HEK293 (cell line): Measurements from ENCODE around the gene FEM1A.
A peak's percentile ranks its signal among the peaks of the same experiment; 100 is the strongest.

Source experiments
- CTCF ChIA-PET: fragments of 350-600 bp; formaldehyde crosslinking; extraction: SDS; loops from one replicate; lab custom pipeline; 2021; ENCODE audit warnings: antibody characterized with exemption; lab: Yijun Ruan, JAX
- POLR2A ChIA-PET: fragments of 300-600 bp; formaldehyde crosslinking; extraction: SDS; loops from one replicate; lab custom pipeline; 2020; ENCODE audit warnings: antibody characterized with exemption, inconsistent platforms; lab: Yijun Ruan, JAX
- H3K27ac ChIP-seq: fragments of 200-500 bp; sonication (Bioruptor generic); 2 replicates; pipeline ENCODE4 v1.5.1; 2014; ENCODE audit warnings: low read depth, low read length, control low read depth, inconsistent platforms; ENCODE audit errors: extremely low read depth
- H3K36me3 ChIP-seq, 2 experiments: fragments of 200-500 bp in 1 of 2; sonication (Bioruptor generic) in 1 of 2; 1 replicate in 1 of 2; 2 replicates in 1 of 2; pipeline ENCODE4 v1.5.1; 2014 to 2017; ENCODE audit warnings: inconsistent platforms in 2 of 2, low read length in 2 of 2; ENCODE audit not compliant: control insufficient read depth in 2 of 2, insufficient read depth in 1 of 2
- H3K4me1 ChIP-seq: fragments of 200-500 bp; sonication (Bioruptor generic); 2 replicates; pipeline ENCODE4 v1.5.1; 2014; ENCODE audit warnings: mild to moderate bottlenecking, low read length, inconsistent platforms; ENCODE audit not compliant: control insufficient read depth, insufficient read depth
- H3K4me3 ChIP-seq: 2 replicates; pipeline ENCODE4 v1.5.1; 2011; ENCODE audit warnings: low read depth, mild to moderate bottlenecking, control low read depth, low read length, moderate library complexity
- H3K9me3 ChIP-seq: fragments of 200-500 bp; sonication (Bioruptor generic); 2 replicates; pipeline ENCODE4 v1.5.1; 2014; ENCODE audit warnings: low read depth, low read length, inconsistent platforms; ENCODE audit not compliant: control insufficient read depth, insufficient read depth
- SP3 ChIP-seq: fragments of 450-650 bp; formaldehyde crosslinking; IDR thresholded peaks from 2 replicates; pipeline ENCODE4 v1.5.1; 2016; ENCODE audit warnings: missing biosample characterization, missing genetic modification characterization
- ZBTB48 ChIP-seq: fragments of 450-650 bp; formaldehyde crosslinking; IDR thresholded peaks from 2 replicates; pipeline ENCODE4 v1.5.1; 2016; ENCODE audit warnings: missing biosample characterization, missing genetic modification characterization
- ZNF121 ChIP-seq: fragments of 450-650 bp; formaldehyde crosslinking; IDR thresholded peaks from 2 replicates; pipeline ENCODE4 v1.5.1; 2016; ENCODE audit warnings: missing biosample characterization, missing genetic modification characterization
- ZNF623 ChIP-seq: fragments of 450-650 bp; formaldehyde crosslinking; IDR thresholded peaks from 2 replicates; pipeline ENCODE4 v1.5.1; 2016; ENCODE audit warnings: missing biosample characterization, missing genetic modification characterization
- TF ChIP-seq, protein P1 (sequence below): fragments of 450-650 bp; formaldehyde crosslinking; IDR thresholded peaks from 2 replicates; pipeline ENCODE4 v1.5.1; 2017; ENCODE audit warnings: missing biosample characterization, mild to moderate bottlenecking, missing genetic modification characterization, moderate library complexity
- TF ChIP-seq, protein P2 (sequence below): fragments of 450-650 bp; formaldehyde crosslinking; IDR thresholded peaks from 2 replicates; pipeline ENCODE4 v1.5.1; 2016; ENCODE audit warnings: missing biosample characterization, missing genetic modification characterization
- TF ChIP-seq, protein P3 (sequence below): fragments of 450-650 bp; formaldehyde crosslinking; conservative IDR thresholded peaks from 2 replicates; pipeline ENCODE4 v1.5.1; 2016; ENCODE audit warnings: low read depth, missing biosample characterization, missing genetic modification characterization

The FEM1A gene

DNA sequence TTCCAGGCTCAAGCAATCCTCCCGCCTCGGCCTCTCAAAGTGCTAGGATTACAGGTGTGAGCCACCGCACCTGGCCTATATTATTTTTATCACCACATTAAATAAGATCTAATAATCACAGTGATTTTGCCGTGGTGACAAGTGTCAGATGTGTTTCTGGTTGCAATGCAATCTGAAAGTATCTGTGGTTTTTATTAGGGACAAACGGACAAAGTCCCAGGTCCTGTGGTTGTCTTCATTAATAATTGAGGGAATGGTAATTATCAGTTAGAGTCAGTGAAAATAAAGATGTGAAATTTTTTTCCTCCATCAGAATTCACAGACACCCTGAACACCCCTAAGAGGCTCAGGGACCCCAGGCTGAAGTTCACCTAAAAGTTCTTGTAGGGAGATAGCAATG lies 41.2 kb downstream of the FEM1A start:
- CTCF ChIA-PET = interaction anchor here (1.1 kb wide), 1 partner anchor 24 kb away, joined by 5 read pairs; no protein-coding TSS in a partner anchor
- H3K4me1 ChIP-seq = no peaks in the 10 kb centered on the region
- H3K4me3 ChIP-seq = no peak overlapping the region
- POLR2A ChIA-PET = no interaction called here
- H3K9me3 ChIP-seq = no peaks in the 10 kb centered on the region
- peaks cover 0 to 3% of the 10 kb centered on the region in 2 experiments; a peak in 1 of 3 replicates for H3K36me3 ChIP-seq
- TF ChIP-seq, protein P1, sequence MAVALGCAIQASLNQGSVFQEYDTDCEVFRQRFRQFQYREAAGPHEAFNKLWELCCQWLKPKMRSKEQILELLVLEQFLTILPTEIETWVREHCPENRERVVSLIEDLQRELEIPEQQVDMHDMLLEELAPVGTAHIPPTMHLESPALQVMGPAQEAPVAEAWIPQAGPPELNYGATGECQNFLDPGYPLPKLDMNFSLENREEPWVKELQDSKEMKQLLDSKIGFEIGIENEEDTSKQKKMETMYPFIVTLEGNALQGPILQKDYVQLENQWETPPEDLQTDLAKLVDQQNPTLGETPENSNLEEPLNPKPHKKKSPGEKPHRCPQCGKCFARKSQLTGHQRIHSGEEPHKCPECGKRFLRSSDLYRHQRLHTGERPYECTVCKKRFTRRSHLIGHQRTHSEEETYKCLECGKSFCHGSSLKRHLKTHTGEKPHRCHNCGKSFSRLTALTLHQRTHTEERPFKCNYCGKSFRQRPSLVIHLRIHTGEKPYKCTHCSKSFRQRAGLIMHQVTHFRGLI = no peak
- no peak overlapping the region for H3K27ac ChIP-seq

DNA sequence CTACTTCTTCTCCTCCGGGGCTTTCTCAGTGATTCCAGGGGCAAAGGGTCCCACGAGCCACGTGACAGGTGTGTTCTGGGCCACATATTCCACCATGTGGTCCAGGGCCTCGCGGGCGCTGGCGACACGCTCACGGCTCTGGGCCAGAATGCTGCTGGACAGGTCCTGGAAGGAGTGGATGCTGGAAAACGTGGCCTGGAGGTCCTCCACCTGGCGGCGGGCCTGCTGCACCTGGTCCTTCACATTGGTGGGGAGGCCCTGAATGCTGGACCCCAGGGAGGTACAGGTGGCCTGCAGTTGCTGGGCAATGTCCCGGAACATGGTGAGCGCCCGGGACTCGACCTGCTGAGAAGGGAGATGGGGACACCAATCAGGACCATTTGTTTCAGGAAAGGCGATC lies 47.7 kb downstream of the FEM1A start:
- TF ChIP-seq ZBTB48 (tag by site-specific recombination) (no peak), SP3 (no peak)
- TF ChIP-seq, protein P2, sequence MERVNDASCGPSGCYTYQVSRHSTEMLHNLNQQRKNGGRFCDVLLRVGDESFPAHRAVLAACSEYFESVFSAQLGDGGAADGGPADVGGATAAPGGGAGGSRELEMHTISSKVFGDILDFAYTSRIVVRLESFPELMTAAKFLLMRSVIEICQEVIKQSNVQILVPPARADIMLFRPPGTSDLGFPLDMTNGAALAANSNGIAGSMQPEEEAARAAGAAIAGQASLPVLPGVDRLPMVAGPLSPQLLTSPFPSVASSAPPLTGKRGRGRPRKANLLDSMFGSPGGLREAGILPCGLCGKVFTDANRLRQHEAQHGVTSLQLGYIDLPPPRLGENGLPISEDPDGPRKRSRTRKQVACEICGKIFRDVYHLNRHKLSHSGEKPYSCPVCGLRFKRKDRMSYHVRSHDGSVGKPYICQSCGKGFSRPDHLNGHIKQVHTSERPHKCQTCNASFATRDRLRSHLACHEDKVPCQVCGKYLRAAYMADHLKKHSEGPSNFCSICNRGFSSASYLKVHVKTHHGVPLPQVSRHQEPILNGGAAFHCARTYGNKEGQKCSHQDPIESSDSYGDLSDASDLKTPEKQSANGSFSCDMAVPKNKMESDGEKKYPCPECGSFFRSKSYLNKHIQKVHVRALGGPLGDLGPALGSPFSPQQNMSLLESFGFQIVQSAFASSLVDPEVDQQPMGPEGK (tag by site-specific recombination) = no peak
- no peak overlapping the region for H3K27ac ChIP-seq
- no peak overlapping the region for H3K4me3 ChIP-seq
- peaks cover 0 to 23% of the 10 kb centered on the region in 2 experiments; a peak in 2 of 3 replicates for H3K36me3 ChIP-seq
- CTCF ChIA-PET = interaction anchor here (0.6 to 2.0 kb wide), 3 partner anchors 13 to 433 kb away, joined by 3 to 10 read pairs (median 6); no protein-coding TSS in a partner anchor
- H3K9me3 ChIP-seq = no peaks in the 10 kb centered on the region
- POLR2A ChIA-PET = no interaction called here
- H3K4me1 ChIP-seq = no peaks in the 10 kb centered on the region

DNA sequence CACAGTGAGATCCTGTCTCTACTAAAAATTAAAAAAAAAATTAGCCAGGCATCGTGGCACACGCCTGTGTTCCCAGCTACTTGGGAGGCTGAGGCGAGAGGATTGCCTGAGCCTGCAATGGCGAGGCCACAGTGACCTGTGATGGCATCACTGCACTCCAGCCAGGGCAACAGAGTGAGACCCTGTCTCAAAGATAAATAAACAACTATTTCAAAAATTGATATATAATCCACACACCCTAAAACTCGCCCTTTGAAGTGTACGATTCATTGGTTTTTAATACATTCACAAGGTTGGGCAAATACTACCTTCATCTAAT lies 52.1 kb downstream of the FEM1A start:
- no peaks in the 10 kb centered on the region for H3K9me3 ChIP-seq
- H3K4me3 ChIP-seq = no peak overlapping the region
- TF ChIP-seq, protein P3, sequence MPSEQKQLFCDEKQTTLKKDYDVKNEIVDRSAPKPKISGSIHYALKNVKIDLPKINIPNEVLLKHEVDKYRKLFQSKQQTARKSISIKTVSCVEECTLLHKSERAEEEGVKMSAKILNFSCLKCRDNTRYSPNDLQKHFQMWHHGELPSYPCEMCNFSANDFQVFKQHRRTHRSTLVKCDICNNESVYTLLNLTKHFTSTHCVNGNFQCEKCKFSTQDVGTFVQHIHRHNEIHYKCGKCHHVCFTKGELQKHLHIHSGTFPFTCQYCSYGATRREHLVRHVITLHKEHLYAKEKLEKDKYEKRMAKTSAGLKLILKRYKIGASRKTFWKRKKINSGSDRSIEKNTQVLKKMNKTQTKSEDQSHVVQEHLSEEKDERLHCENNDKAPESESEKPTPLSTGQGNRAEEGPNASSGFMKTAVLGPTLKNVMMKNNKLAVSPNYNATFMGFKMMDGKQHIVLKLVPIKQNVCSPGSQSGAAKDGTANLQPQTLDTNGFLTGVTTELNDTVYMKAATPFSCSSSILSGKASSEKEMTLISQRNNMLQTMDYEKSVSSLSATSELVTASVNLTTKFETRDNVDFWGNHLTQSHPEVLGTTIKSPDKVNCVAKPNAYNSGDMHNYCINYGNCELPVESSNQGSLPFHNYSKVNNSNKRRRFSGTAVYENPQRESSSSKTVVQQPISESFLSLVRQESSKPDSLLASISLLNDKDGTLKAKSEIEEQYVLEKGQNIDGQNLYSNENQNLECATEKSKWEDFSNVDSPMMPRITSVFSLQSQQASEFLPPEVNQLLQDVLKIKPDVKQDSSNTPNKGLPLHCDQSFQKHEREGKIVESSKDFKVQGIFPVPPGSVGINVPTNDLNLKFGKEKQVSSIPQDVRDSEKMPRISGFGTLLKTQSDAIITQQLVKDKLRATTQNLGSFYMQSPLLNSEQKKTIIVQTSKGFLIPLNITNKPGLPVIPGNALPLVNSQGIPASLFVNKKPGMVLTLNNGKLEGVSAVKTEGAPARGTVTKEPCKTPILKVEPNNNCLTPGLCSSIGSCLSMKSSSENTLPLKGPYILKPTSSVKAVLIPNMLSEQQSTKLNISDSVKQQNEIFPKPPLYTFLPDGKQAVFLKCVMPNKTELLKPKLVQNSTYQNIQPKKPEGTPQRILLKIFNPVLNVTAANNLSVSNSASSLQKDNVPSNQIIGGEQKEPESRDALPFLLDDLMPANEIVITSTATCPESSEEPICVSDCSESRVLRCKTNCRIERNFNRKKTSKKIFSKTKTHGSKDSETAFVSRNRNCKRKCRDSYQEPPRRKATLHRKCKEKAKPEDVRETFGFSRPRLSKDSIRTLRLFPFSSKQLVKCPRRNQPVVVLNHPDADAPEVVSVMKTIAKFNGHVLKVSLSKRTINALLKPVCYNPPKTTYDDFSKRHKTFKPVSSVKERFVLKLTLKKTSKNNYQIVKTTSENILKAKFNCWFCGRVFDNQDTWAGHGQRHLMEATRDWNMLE (tag by site-specific recombination) = peak; percentile 3; the same call in 1 of the 2 replicates
- TF ChIP-seq ZBTB48 (tag by site-specific recombination) (no peak), ZNF121 (tag by site-specific recombination) (peak; percentile 97), ZNF623 (tag by site-specific recombination) (0 out of 2 replicates have a peak, but pooled peaks have one; percentile 0)
- H3K36me3 ChIP-seq = peaks cover 0 to 35% of the 10 kb centered on the region in 2 experiments; a peak in 2 of 3 replicates
- H3K4me1 ChIP-seq = no peaks in the 10 kb centered on the region
- CTCF ChIA-PET = interaction anchor here (1.0 to 12.7 kb wide), 4 partner anchors 8 to 187 kb away, joined by 4 to 171 read pairs (median 6); no protein-coding TSS in a partner anchor
- POLR2A ChIA-PET = no interaction called here
- no peak overlapping the region for H3K27ac ChIP-seq
